DMS114 treated with DMSO at 0.1 percent for 48 hours (cell line): ENCODE data around the gene LAMTOR4.
A peak's percentile ranks its signal among the peaks of the same experiment; 100 is the strongest.
"Not testable (repeated sequence)": the region's sequence is repeated elsewhere in the genome, so short reads cannot be mapped to it uniquely, and the experiment has no call there.

ENCODE experiments used
- DNase-seq: peaks from one replicate; lab custom pipeline; 2025; ENCODE audit not compliant: unreplicated experiment; lab: John Stamatoyannopoulos, UW

LAMTOR4 gene

DNA sequence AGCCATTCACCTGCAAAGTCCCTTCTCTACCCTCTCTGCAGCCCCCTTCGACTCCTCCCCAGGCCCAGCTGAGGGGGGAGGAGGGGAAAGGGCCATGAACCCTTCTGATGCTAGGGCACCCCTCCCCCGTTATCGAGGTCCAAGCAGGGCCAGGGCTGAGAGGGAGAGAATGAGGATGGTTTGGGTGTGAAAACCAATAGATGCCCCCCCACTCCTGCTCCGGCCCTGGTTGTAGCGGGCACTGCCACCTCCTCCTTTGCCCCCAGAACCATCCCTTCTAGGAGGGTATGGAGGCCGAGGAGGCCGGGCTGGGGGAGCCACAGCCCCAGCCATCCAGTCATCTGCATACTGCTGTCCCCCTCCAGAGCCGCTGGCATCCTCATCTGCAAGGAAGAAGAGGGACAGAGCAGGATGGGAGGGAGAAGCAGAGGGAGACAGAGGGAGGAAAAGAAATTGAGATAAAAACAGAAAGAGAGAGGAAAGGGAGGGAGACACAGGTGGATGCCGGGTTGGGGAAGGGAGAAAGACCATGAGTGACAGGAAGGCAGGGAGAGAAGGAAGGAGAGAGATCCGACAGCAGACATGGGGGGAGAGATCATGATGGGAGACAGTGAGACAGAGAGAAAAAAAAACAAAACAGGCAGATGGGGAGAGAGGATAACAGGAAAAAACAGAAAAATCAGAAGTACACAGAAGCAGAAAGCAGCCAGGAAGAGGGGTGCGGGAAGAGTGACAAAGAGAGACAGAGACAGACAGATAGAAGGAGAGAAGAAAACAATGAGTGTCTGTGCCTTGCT, 21.6 kb downstream of the LAMTOR4 start:
- no peak for DNase-seq

DNA sequence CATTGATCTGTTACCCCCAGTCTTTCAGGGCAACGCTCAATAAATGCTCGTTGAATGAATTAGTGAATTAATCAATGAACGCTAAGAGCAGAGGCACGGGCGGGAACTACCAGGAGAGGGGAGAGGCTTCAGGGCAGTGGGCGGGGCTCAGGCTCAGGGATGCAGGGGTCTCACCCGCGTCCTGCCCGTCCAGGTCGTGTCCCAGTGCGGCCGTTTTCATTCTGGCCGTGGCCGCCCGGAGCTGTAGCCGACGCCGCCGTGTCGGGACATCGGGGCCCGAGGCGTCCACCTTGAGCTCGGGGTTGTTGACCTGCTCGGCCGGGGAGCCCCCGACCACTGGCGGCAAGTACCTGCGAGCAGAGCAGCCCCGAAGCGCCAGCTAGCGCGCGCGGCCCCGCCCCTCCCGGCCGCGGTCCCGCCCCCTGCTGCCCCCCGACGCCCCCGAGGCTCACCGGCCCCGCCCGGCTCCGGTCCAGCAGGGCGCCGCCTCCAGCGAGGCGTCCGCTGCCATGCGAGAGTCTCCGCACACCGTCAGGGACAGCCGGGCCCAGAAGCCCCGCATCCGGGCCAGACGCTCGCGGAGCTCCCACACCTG, 22.5 kb downstream of the LAMTOR4 start:
- DNase-seq = no peak

DNA sequence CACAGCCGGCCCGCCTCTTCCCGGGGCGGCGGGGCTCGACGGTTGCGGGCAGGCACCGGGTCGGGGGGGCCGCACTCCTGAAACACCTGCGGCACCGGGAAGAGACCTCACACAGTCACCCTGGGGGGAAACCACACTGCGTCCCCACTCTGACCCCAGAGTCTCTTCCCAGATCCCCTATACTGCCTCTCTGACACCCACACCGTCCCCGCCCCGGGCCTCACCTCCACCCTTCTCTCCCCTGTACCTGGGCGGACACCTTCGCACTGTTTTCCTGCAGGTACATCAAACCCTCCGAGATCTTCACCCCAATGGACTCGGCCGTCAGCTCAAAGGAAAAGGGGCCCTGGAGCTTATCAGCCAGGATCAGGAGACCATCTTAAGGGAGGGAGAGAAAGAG, 23.1 kb downstream of the LAMTOR4 start:
- DNase-seq = no peak

DNA sequence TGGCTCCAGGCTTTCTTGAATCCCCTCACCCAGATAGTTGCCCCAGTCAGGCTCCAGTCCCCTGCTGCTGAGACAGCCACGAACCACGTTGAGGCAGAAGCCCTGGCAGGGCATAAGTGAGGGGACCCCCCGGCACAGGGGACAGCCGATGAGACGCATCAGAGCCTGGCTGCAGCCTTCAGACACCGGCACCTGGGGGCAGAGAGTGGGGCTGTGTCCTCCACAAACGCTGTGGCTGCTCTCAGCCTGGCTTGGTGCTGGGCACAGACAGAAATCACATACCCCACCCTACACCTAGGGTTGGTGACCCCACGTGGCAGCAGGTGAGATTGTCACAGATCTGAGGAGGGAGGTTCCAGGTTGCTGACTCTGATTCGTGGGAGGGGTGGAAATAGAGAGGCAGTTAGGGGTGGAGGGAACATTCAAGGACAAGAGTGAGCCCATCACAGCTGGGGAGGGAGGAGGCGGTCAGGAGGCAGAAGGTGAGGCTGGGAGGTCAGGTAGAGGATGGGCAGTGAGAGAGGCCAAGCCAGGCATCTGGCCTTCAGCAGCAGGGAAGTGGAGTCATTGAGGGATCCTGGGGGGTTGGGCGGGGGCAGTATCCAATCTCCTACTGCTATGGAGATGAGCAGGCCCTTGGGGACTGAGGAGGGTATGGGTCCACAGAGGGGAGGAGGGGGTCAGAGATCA, 25.2 kb downstream of the LAMTOR4 start:
- DNase-seq = no peak

DNA sequence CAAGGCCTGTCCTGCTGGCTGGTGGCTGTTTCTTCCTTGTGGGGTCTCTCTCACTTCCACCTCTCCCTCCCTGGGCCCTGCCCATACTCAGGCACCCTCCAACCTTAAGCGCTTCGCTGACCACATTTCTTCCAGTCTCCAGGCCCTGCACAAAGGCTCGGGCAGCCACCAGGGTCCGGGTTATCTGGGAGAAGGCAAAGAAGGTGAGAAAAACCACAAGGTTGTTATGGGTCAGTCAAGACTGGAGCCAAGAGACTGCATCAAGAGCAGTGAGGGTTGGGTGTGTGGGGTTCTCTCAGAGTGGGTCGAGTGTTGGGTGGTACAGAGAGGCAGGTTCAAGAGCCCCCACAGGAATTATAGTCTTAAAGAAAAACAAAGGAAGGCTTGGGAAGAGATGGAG, 25.9 kb downstream of the LAMTOR4 start:
- no peak for DNase-seq

DNA sequence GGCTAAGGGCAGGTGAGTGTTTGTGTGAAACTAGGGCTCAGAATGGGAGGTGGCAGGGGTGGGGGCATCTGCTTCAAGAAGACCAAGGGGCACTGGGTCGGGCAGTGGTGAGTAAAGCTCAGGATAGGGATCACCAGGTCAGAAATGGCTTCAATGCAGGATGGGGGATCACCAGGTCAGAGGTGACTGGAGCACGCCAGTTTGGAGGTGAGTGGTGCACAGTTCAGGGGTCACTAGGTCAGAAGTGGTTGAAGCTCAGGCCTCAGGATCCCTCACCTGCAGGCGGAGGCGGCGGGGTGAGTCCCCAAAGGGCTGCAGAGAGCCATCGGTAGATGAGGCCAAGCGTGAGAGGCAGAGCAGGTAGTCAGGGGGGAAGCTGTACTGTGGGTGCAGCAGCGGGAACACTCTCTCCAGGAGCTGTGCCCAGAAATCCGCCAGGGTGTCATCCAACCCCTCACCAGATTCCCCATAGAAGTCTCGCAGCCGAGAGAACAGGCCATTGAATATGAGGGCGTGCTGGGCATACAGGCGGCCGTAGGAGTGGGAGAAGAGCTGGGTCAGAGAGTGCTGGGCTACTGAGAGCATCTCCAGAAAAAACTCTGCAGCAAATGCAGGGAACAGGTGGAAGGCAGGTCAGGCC, 26.7 kb downstream of the LAMTOR4 start:
- no peak for DNase-seq

DNA sequence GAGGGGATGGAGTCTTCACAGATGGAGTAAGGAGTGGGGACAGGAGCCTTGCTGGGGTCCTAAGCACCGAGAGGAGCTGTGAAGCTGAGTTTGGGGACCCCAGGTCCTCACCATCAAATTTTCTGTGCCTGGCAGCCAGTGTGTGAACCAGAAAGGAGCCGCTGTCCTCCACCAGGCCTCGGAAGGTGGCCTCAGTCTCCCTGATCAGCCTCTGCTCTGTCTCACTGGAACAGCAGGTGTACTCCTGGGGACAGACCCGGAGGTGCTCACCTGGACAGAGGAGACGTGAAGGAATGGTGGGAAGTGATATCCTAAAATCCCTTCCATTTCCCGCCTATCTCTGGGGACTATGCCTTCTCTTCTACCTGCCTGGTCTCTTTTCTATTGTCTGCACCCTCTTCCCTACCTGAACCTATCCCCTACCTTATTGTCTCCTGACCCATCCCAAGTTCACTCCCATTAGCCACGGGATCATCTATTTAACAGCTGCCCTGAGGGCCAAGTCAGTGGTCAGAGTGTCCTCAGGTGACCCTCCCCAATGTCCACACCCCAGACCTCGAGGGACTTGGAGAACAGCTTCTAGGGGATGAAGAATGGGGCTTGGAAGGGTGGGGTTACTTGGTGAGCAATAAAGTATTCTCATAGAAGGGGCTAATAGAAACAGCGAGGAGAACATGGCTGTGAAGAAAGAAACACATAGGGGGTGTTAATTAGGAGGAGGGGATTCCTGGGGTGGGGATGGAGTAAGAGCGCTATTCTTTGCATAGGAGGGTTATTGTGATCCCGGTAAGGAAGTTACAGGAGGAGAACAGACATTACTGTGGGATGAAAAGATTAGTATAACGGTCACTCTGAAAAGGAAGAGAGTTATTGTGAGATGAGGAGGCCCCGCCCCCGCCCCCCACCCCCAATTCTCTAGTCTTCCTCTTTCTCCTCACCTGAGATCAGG, 27.7 kb downstream of the LAMTOR4 start:
- DNase-seq = no peak

DNA sequence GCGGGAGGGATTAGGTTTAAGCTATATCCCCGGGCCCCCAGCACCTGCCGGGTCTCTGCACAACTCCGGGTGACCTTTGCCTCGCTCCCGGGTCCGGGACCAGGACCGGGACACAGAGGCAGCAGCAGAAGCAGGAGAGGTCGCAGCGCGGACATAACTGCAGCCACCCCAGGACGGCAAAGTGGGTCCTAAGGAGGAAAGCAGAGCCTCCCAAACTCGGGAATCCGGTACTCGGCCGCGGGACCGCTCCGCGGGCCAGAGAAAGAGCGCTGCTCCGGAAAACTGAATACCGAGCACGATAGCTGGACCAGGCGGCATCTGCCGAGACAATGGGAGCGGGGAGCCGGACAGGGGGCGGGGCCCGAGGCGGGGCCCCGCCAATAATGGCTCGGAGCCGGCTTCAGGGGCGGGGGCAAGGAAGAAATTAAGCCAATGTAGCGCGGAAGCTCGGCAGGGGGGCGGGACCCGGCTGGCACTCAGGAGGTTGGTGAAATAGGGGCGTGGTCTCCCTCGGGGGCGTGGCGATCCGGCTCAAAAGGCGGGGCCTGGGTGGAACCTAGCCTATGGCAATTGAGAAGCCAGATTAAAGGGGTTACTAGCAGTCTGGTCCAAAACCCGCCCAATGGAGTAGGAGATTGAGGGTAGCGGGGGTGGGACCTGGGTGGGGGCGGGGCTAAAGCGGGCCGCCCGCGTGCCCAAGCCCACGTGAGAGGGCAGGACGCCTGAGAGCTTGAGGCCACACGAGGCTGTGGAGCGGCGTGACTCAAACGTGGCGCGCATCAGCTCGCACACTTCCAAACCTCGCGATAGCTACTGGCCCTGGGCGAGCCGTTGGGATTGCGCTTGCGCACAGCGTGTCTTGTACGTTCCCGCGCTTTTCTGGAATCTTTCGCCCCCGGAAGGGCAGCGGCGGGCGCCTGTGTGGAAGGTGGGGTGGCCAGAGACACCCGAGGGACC, 28.6 kb downstream of the LAMTOR4 start, which contains the start of the genes GPC2 and STAG3:
Gene GPC2, minus strand, starts transcription at position 337 of the 957 bp plus-strand sequence. Its CDS starts 182 bp downstream, at position 155.
Gene STAG3, plus strand, starts transcription at position 874 of the 957 bp plus-strand sequence. CDS start 2,639 bp downstream, outside the sequence.
- peak; percentile 93 for DNase-seq

DNA sequence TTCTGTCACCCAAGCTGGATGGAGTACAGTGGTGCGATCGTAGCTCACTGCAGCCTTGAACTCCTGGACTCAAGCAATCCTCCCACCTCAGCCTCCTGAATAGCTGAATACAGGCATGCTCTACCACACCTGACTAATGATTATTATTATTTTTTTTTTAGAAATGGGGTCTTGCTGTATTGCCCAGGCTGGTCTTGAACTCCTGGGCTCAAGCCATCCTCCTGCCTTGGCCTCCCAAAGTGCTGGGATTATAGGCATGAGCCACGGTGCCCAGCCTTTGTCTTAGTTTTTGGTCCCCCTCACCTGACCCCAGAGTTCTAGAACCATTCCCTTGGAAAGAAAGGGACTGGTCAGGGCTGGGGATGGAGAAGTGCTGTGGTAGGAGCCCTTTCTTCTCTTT, 31.4 kb downstream of the LAMTOR4 start:
- not testable (repeated sequence) for DNase-seq

DNA sequence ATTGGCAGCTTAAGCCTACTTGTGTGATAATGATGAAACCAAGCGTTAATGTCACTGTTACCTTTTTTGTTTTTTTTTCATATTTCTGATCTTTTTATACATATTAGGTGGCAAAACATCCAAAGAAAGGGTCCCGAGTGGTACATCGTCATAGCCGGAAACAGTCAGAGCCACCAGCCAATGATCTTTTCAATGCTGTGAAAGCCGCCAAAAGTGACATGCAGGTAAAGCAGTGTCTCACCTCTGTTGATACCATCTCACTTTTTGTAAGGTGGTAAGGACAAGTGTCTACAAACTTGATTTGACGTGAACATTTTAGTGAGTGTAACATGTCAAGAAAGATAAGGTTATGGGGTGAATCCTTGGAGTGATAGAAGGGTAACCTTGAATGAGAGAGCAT, 33.9 kb downstream of the LAMTOR4 start:
- DNase-seq = not testable (repeated sequence)

DNA sequence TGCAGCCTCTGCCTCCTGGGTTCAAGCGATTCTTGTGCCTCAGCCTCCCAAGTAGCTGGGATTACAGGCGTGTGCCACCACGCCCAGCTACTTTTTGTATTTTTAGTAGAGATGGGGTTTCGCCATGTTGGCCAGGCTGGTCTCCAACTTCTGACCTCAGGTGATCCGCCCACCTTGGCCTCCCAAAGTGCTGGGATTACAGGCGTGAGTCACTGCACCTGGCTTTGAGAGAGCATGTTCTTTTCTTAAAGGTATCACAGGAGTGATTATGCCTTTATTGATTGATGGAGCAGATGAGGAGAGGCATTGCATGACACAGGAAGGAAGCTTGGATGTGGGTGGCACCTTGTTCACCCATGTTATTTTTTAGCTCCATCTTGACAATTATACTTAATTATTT, 34.4 kb downstream of the LAMTOR4 start:
- not testable (repeated sequence) for DNase-seq

DNA sequence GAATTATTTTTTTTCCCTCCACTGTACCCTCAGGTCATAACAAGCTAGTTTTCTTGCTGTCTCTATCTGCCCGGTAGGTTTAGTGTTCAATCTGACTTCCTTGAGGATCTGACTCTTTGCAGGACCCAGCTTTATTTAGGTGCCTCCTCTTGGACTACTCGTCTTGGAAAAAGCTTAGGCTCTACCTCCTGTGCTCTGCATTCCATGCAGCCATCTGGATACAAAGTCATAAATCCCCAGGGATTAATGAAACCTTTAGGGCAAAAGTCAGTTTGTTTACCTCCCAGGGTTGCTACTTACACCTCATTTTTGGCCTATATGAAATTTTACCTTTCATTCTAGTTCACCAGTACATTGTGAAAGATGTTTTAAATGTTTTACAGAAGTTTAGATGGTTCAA, 37.0 kb downstream of the LAMTOR4 start:
- DNase-seq = no peak

DNA sequence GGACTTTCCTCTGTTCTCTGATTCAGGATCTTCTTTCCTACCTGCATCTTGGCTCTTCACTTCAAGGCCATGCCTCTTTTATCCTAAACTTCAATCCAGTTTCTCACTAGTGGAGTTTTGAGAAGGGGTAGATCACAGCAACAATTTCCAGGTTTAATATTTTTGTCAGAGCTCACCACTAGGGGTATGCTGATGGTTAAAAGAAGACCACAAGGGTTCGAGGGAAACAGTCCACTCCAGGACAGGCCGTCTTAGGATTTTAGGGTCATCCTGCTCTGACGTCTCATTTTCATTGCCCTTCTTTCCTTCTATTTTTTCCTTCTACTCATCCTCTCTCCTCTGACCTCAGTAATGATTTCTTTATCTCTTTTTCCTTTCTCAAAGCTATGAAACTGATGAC, 40.3 kb downstream of the LAMTOR4 start:
- no peak for DNase-seq

DNA sequence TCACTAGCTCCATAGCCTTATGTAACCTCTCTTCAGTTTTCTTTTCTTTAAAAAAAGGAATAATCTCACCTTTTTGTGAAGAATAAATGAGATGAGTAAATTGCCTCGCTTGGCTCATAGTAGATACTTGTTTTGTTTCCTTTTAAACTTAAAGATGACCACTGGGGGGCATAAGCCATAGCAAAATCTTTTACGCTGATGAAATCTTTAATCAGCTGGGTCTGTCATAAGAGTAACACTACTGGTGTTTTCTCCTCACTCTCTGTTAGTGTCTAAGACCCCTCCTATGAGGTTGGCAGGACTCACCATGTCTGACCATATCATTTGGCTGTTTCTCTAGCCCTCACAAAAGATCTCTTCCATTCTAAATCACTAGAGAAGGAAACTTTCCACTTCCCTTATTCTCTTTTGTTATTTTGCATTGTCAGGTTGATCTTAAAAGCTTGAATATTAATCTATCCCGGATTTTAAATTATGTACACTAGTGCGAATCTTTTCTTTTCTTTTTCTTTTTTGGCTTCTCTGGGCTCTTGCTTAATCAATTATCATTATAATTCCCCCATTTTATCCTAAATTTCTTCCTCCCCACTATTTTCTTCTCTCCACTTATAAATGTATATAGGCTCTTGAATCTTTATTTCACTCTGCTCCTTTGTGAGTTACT, 41.5 kb downstream of the LAMTOR4 start:
- DNase-seq = peak; percentile 15

DNA sequence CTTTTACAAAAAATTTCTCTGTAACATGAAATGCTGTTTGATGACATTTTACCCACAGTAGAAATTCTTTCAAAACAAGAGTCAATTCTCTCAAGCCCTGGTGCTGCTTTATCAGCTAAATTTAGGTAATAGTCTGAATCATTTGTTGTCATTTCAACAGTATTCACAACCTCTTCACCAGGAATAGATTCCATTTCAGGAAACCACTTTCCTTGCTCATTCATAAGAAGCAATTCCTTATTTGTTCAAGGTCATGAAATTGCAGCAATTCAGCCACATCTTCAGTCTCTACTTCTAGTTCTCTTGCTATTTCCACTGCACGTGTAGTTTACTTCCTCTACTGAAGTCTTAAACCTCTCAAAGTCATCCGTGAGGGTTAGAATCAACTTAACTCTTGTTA, 43.1 kb downstream of the LAMTOR4 start:
- no peak for DNase-seq

DNA sequence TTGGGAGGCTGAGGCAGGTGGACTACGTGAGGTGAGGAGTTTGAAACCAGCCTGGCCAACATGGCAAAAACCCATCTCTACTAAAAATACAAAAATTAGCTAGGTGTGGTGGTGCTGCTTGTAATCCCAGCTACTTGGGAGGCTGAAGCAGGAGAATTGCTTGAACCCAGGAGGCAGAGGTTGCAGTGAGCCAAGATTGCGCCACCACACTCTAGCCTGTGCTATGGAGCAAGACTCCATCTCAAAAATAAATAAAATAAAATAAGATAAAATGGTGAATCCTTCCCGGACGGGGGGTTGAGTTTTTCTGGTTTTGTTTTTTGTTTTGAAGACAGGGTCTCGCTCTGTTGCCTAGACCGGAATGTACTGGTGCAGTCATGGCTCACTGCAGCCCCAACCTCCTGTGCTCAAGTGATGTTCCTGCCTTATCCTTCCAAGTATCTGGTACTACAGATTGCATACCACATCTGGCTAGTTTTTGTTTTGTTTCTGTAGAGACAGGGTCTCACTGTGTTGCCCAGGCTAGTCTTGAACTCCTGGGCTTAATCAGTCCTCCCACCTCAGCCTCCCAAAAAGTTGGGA, 43.7 kb downstream of the LAMTOR4 start:
- not testable (repeated sequence) for DNase-seq

DNA sequence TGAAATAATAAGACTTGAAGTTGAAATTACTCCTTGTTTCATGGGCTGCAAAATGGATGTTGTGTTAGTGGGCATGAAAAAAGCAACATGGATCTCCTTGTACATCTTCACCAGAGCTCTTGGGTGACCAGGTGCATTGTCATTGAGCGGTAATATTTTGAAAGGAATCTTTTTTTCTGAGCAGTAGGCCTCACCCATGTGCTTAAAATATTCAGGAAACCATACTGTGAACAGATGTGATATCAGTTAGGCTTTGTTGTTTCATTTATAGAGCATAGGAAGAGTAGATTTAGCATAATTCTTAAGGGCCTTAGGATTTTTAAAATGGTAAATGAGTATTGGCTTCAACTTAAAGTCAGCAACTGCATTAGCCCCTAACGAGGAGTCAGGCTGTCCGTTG, 44.3 kb downstream of the LAMTOR4 start:
- no peak for DNase-seq

DNA sequence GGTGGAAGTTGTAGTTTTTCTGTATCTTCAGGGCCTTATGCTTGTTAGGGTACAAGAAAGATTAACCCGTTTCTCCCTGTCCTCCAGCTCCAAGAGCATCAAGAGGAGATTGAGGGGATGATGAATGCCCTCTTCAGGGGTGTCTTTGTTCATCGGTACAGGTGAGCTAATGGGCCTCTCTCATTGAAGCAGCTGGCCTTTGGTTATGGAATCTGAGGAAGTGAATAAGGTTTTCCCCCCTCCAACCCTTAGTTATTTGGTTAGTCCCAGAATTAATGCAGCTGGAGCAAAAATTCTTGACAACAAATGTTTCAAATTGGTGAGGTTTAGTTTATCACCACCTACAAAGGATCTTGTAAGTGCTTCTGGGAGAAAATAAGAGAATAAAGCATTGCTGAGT, 46.5 kb downstream of the LAMTOR4 start:
- DNase-seq = no peak
